Mammary epithelial cell (primary cell): Measurements from ENCODE around the gene PLGLB1.
"Not testable (repeated sequence)": the region's sequence is repeated elsewhere in the genome, so short reads cannot be mapped to it uniquely, and the experiment has no call there.

Experiments used
- CTCF ChIP-seq, 2 donors: IDR thresholded peaks in 1 of 2; conservative IDR thresholded peaks in 1 of 2; 2 replicates each; pipeline ENCODE4 v1.5.1; 2011 to 2012; ENCODE audit warnings: inconsistent platforms in 2 of 2, low read length in 2 of 2, mild to moderate bottlenecking in 2 of 2, control low read depth in 1 of 2, low read depth in 1 of 2; ENCODE audit not compliant: insufficient read depth in 1 of 2; ENCODE audit errors: extremely low read depth in 1 of 2
- EZH2 ChIP-seq: IDR thresholded peaks from 2 replicates; pipeline ENCODE4 v1.6.1; 2012; ENCODE audit warnings: low read length, inconsistent platforms, borderline replicate concordance

- not testable (repeated sequence) for TF ChIP-seq CTCF (conservative IDR thresholded peaks at IDR 0.05 in 1 of 2, IDR thresholded peaks at IDR 0.05 in 1 of 2; ENCODE audit: extremely low read depth in 1 of 2, insufficient read depth in 1 of 2, low read depth in 1 of 2, low read length in 2 of 2); EZH2
These were observed 2.6 kb downstream of the PLGLB1 start for GRCh38 chr2:87019053-87019452.
